Measurements from ENCODE around the gene PDIA6.
A peak's percentile ranks its signal among the peaks of the same experiment; 100 is the strongest.

The PDIA6 gene

DNA sequence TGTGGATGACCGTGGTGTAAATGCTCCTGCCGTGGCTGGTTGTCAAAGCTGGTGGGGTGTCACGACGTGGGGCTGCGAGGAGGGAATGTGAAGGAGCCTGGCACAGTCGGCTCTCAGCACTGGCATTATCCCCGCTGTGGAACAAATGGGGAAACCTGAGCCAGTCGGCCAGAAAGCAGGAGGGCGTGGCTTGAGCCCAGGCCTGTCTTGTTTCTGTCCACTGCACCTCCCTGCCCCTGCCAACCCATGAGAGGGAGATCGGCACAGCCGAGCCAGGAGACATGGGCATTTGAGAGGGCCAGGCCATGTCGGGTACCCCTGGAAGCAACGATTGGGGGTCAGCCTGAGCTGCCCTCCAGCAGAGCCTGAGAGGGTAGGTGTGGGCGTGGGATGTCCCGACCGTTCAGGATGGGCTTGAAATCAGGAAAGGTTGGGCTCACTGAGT, 44.5 kb downstream of the PDIA6 start:
- DNase-seq, result no peak

GRCh38 chr2:10765914-10766313, 46.7 kb downstream of the PDIA6 start:
- no peak for DNase-seq

DNA sequence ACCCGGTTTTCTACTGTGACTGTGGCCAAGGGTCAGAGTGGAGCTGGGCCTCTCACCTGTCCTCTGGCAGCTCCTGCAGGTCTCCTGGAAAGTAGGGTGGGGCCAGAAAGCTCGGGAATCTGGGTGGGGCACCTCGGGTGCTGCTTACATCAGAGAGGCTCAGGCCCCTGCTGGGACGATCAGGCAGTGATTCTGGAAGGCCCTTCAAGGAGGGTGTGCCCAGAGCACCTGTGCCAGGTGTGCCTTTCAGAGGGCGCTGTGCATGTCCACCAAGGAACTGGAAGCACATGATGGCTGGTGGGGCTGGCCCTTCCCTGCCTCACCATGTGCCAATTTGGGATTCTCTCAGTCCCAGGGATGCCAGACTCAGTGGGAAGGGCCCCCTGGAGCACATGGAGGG, 47.1 kb downstream of the PDIA6 start:
- DNase-seq, result no peak

GRCh38 chr2:10764896-10765295, 47.7 kb downstream of the PDIA6 start:
- no peak for DNase-seq

GRCh38 chr2:10764096-10764785, 48.3 kb downstream of the PDIA6 start:
- no peak for DNase-seq

- DNase-seq, result no peak
These were observed 49.2 kb downstream of the PDIA6 start for GRCh38 chr2:10763461-10763800.

GRCh38 chr2:10762651-10763460, 49.7 kb downstream of the PDIA6 start:
- DNase-seq, result peak in 1 of 56 donors; percentile 9

DNA sequence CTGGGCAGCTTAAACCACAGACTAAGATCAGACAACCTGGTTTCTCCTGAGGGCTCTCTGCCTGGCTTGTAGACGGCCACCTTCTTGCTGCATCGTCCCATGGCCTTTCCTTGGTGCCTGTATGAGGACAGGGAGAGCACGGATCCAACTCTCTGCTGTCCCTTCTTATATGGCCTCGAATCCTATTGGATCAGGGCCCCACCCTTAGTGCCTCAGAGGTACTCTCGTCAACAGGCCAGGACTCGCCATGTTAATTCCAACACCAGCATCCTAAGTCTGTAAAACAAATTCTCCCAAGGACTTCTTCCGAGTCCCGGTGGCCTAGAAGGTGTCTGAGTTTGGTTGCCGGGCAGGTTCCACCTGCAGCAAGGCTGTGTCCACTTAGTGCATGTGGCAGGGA, 51.0 kb downstream of the PDIA6 start:
- DNase-seq, result no peak

DNA sequence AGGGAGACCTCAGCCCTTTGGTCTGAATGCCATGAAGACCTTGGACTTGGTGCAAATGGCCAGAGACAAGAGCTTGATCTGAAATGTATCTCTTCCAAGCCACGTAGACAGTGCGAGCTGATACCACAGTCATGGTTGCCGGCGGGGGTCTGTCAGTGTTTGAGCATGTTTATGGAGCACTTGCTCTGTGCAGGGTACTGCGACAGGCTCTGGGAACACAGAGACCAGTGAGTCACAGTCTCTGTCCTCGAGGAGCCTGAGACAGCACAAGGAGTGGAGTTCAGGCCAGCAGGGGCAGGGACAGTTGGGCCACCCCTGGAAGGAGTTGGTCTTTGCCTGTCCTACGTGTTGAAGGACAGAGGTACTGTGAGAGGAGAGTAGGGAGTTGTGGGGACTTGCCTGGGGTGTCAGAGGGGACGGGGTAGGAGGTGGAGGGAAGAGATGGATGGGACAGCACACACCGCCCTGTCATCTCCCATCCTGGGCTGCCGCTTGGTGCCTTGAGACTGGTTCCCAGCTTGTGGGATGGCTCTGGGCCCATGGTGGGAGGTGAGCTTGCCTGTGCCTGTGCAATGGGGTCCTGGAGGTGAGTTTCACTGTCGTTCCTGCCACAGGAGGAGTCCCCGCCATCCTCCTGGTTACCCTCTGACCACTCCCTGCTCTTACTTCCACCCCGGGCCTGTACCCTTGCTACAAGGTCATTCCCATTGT, 51.6 kb downstream of the PDIA6 start:
- no peak for DNase-seq

- DNase-seq, result no peak
These were observed 53.4 kb downstream of the PDIA6 start for GRCh38 chr2:10759151-10759714.

DNA sequence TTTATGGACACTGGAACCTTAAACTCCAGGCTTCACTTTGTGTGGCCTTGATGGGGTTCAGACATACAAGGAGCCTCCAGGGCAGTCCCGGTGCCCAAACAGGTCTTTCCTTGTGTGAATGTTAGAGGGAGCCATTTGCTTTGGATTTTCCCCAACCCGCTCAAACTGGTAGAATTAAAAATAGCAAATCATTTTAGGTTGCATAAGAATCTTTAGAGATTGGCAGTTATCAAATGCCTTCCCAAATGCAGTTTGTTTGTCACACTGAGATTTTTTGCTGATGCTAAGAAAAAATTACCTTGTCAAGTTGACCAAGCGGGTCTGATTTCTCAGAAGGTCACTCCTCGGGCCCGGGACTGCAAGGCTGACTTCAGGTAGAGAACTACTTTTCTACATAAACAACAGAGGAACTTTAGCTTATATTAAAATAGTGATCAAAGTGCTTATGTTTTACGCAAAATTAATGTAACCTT, 54.7 kb downstream of the PDIA6 start:
- DNase-seq, result no peak

DNA sequence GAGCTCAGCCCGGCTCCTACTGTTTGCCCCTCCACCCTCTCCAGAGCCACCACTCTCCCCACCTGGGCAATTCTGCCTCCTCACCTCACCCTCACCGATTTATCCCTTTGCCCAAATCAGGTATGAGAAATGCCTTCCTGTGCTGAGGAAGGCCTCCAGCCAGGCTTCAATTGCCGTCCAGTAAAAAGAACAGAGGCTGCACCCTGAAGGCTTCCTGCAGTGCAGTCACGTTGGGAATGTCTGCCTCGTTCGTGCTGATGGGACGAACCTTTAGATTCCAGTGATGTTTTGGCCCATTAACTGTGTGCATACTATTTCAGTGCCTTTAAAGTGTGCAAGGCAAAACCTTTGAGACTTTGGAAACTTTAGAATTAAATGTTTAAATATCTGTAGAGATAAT, 57.0 kb downstream of the PDIA6 start:
- DNase-seq, result no peak

GRCh38 chr2:10753876-10754275, 58.7 kb downstream of the PDIA6 start:
- DNase-seq, result no peak

GRCh38 chr2:10753156-10753555, 59.4 kb downstream of the PDIA6 start:
- DNase-seq, result no peak

DNA sequence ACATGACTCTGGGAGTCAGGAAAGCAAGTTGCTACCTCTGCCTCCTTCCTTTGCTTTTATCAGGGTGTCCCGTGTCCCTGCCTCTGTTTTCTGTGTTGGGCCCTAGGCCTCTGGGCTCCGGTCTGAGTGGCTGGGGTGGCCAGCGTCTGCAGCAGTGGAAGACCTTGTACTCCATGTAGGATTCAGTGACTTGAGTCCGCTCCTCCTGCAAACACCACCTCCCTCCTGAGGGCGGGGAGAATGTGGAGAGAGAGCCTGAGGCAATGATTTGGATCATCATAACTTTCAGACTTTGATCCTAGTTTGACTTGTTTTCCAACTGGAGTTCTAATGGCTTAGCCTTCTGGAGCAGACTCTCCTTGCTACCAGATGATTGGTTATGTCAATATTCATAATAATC, 60.3 kb downstream of the PDIA6 start:
- no peak for DNase-seq

- no peak for DNase-seq
These were observed 62.0 kb downstream of the PDIA6 start for GRCh38 chr2:10750610-10751009.

DNA sequence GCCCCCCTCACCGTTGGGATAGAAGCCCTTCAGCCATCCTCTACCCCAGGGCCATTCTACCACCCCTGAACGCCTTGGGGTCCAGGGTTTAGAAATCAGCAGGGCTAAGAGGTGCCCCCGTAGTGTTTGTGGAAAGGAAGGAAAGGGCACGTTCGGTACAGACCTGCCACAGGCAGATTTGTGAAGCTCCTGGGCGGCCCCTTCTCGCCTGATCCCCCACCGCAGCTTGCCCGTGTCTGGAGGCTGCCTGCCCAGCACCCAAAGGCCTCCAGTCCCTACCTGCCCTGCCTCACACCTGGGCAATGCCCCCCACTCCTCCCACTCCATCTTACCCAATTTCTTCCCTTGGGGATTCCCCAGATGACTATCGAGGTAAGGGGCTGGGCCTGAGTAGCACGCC, 69.9 kb downstream of the PDIA6 start:
- DNase-seq, result no peak

- no peak for DNase-seq
These were observed 71.4 kb downstream of the PDIA6 start for GRCh38 chr2:10741139-10741538.

GRCh38 chr2:10740226-10740625, 72.4 kb downstream of the PDIA6 start:
- no peak for DNase-seq

- no peak for DNase-seq
These were observed 74.4 kb downstream of the PDIA6 start for GRCh38 chr2:10738192-10738591.

- no peak for DNase-seq
These were observed 78.6 kb downstream of the PDIA6 start for GRCh38 chr2:10733980-10734379.

- no peak for DNase-seq
These were observed 79.0 kb downstream of the PDIA6 start for GRCh38 chr2:10733566-10733925.

Measured in amygdala (tissue), 56 donors.